GM18502 (cell line): ENCODE measurements around the gene OGFR.

Source experiments
- ATAC-seq: cut with Tn5 transposase; IDR thresholded peaks from one replicate; pipeline ENCODE4 v1.9.1; 2021; ENCODE audit warnings: mild to moderate bottlenecking; ENCODE audit not compliant: unreplicated experiment, poor library complexity

The OGFR gene

DNA sequence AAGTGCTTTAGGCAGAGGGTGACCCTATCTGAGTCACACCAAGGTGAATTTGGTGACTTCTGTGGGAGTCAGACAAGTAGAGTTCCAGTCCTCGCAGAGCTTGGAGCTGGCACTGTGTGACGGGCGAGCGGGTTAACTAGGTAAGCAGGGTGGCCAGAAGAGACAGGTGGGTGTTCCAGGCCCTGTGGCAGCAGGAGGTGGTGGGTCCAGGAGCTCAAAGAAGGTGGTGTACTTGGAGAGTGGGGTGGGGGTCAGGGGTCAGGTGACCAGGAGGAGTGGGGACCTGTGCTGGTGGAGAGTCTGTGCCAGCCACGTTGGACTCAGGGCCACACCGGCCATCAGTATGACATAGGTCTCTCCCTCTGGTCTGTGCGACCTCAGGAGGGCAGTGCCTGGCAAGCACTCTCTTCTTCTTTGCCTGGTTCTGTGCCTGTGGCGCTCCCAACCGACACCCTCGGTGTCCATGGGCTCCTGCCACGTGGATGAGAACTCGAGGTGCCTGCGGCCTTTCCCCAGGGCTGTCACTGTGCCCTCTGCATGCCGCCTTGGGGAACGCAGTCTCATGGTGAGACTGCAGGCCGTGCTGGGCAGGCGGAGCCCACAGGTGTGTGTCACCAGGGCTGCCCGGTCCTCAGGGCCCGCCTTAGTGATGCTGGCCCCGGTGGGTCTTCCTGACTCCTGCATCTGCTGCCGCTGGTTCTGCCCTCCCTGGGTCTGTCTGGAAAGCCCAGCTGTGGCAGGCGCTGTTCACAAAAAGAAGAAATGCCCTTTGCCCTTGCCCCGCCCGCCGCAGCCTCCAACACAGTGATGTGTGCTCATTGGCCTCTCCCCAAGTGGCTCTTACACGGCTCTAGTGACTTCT is 6.7 kb upstream of the OGFR start:
- no peak for ATAC-seq

DNA sequence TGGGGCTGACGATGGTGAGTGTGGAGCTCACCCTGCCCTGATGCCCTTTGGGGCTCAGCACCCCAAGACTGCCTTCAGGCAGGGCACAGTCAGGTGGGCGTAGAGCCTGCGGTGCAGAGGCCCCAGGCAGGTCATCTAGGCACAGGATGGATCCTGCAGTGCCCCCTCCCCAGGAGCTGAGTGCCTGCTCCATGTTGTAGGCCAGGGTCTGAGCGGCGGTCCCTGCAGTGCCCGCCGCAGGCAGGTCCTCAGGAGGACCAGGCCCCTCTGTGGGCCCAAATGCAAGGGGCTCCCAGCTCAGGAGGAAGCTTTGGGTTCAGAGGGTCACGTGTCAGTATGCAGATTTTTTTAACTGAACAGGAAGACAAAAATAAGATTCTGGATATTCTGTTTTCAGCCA is 5.6 kb upstream of the OGFR start:
- ATAC-seq = no peak

- no peak for ATAC-seq
These were observed 5.2 kb upstream of the OGFR start for GRCh38 chr20:62799459-62799858.

DNA sequence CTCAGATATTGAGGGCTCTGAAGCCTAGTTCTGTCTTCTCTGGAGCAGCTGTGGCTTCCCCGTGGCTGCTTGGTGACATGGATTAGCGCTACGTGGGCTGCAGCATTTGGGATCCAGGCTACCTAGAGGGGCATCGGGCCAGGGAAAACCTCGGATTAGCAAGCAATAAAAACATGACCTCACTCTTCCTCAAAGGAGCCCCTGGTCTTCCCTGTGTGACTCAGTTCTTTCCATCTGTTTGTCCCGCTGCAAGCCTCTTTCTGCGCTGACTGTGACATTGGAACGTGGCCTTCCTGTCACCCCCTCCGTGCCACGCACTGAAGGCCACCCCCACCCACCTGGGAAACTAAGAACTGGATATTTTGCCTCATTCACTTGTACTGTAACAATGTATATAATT is 4.8 kb upstream of the OGFR start:
- ATAC-seq = no peak

GRCh38 chr20:62800314-62801259 is 4.0 kb upstream of the OGFR start:
- ATAC-seq = no peak

- ATAC-seq = no peak
These were observed 3.2 kb upstream of the OGFR start for GRCh38 chr20:62801284-62802010.

DNA sequence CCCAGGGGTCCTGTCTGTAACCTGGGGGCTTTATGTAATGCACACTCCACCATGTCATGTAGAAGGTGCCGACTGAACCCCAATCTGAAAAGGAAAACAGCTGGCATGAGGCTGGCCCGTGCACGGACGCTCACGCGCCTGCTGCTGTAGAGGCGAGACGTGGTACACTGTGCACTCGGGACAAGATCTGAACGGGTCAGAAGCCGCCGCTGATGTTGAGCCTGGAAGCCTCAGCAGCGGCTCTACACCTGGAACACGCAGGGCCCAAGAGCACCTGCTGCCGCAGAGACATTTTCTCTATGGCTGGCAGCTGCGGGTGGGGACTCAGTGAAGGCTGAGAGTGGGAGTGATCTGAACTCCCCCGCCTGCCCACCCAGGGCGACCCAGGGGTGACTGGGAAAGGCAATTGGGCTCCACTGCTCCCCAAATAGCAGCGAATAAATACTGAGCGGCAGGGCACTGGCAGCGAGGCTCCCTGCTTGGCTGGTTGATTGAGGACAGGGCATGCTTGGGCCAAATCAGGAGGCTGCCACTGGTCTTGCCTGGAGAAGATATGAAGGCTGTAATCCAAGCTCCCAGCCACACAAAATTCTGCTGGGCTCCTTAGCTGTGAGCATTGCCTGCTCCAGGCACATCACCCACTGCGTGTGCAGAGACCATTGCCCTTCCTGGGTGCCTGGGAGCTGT is 2.5 kb upstream of the OGFR start:
- no peak for ATAC-seq

- no peak for ATAC-seq
These were observed 511 bp upstream of the OGFR start for GRCh38 chr20:62804021-62804626.

GRCh38 chr20:62805155-62805710 is 598 bp downstream of the OGFR start:
- ATAC-seq = no peak

- ATAC-seq = no peak
These were observed 1.2 kb downstream of the OGFR start for GRCh38 chr20:62805711-62806382.

- ATAC-seq = no peak
These were observed 1.9 kb downstream of the OGFR start for GRCh38 chr20:62806383-62807050.

- ATAC-seq = no peak
These were observed 3.0 kb downstream of the OGFR start for GRCh38 chr20:62807444-62808210.

DNA sequence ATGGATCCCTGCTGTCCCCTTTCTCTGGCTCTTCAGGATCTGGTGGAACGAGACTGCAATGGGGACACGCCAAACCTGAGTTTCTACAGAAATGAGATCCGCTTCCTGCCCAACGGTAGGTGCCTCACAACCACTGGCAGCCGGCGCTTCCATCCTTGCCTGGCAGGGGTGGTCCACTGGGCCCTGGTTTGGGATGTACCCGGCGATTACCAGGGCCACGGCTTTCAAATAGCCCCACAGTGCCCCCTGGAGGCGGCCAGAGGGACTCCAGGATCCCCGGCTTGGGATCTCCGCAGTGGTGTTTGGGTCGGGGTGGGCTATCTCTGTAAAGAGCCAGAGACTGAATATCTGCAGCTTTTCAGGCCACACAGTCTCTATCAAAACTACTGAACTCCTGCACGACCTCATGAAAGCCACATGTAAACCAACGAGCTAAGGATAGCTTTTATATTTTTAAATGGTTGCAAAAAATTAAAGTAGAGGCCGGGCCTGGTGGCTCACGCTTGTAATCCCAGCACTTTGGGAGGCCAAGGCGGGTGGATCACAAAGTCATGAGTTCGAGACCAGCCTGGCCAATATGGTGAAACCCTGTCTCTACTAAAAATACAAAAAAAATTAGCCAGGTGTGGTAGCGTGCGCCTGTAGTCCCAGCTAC is 3.7 kb downstream of the OGFR start:
- ATAC-seq = no peak

DNA sequence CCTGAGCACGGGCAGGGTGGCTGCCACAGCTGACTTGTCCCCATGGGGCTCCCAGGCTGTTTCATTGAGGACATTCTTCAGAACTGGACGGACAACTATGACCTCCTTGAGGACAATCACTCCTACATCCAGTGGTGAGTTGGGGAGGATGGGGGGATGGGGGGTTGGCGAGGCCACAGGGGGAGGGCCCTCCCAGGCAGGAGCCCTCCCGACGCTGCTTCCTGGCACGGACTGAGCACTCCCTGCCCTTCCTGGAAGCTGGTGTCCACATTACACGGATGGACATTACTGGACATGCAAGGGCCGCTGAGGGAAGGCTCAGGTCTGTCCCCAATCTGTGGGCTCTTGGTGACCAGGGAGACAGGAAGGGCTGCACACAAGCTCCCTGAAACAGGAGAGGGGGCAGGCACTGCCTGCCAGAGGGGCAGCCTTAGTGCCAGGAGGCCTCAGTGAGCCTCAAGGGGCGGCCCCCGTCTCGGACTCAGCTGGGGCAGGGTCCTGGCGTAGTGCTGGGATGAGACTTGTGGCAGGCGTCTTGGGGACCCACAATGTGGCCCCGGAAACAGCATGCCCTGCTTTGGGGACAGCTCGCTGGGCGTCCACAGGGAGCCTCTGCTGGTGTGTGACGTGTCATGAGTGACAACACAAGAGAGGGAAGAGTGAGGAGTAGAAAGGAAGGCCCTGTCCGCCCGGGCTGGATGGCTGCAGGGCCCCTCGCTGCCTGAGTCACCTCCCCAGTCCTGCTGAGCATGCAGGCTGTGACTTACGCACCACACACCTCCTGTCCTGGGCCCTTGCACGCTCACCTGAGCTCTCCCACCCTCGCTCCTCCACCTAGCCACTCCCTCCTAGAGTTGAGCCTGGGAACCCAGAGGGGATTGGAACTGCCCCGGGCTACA is 5.1 kb downstream of the OGFR start:
- no peak for ATAC-seq

DNA sequence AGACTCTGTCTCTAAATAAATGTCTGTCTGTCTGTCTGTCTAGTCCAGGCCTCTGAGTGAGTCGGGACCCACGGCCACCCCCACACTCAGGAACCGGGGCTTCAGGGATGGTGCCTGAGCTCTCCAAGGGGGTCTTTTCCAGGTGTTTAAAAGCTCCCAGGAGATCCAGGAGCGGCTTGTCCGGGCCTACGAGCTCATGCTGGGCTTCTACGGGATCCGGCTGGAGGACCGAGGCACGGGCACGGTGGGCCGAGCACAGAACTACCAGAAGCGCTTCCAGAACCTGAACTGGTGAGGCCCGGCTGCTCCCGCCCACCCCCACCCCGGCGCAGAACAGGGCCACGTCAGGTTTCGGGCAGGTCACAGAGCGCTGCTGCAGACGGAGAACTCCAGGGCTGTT is 6.7 kb downstream of the OGFR start:
- no peak for ATAC-seq

GRCh38 chr20:62811720-62812119 is 7.1 kb downstream of the OGFR start:
- no peak for ATAC-seq
